Measurements from ENCODE around the gene CLEC20A.
A peak's percentile ranks its signal among the peaks of the same experiment; 100 is the strongest.

Gene CLEC20A

GRCh38 chr1:178467837-178468236 lies 28.9 kb downstream of the CLEC20A start:
- FAIRE-seq: no peak

GRCh38 chr1:178465011-178465410 lies 31.8 kb downstream of the CLEC20A start:
- FAIRE-seq: no peak

- peak; percentile 93 for FAIRE-seq
Observed at GRCh38 chr1:178464566-178464965, 32.2 kb downstream of the CLEC20A start.

GRCh38 chr1:178464141-178464540 lies 32.6 kb downstream of the CLEC20A start:
- FAIRE-seq: no peak

GRCh38 chr1:178461701-178462100 lies 35.1 kb downstream of the CLEC20A start:
- FAIRE-seq: peak; percentile 80

- no peak for FAIRE-seq
Observed at GRCh38 chr1:178461104-178461503, 35.7 kb downstream of the CLEC20A start.

GRCh38 chr1:178458203-178458602 lies 38.6 kb downstream of the CLEC20A start:
- no peak for FAIRE-seq

- FAIRE-seq: no peak
Observed at GRCh38 chr1:178457651-178458050, 39.1 kb downstream of the CLEC20A start.

GRCh38 chr1:178456472-178456871 lies 40.3 kb downstream of the CLEC20A start:
- FAIRE-seq: no peak

GRCh38 chr1:178452013-178452412 lies 44.8 kb downstream of the CLEC20A start:
- FAIRE-seq: no peak

GRCh38 chr1:178451529-178451928 lies 45.2 kb downstream of the CLEC20A start:
- no peak for FAIRE-seq

- no peak for FAIRE-seq
Observed at GRCh38 chr1:178450871-178451270, 45.9 kb downstream of the CLEC20A start.

GRCh38 chr1:178442925-178443324 lies 53.8 kb downstream of the CLEC20A start:
- no peak for FAIRE-seq

GRCh38 chr1:178438432-178438831 lies 58.3 kb downstream of the CLEC20A start:
- no peak for FAIRE-seq

GRCh38 chr1:178436899-178437298 lies 59.9 kb downstream of the CLEC20A start:
- FAIRE-seq: no peak

GRCh38 chr1:178434899-178435435 lies 61.8 kb downstream of the CLEC20A start:
- no peak for FAIRE-seq

- FAIRE-seq: no peak
Observed at GRCh38 chr1:178434360-178434759, 62.4 kb downstream of the CLEC20A start.

All from islet of Langerhans (tissue), 1 donor.